Measurements from ENCODE around the gene PHACTR4.

PHACTR4 gene

GRCh38 chr1:28450561-28450960, 81.0 kb downstream of the PHACTR4 start:
- Histone ChIP-seq H3K4me3 (ENCODE audit: insufficient read depth, low read length, poor library complexity, severe bottlenecking) (no peak overlapping the region), H4K20me1 (ENCODE audit: low read depth, low read length) (no peaks in the 10 kb centered on the region), H3K9ac (ENCODE audit: low read length) (no peak overlapping the region), H3K36me3 (ENCODE audit: low read length) (no peaks in the 10 kb centered on the region), H3K27ac (ENCODE audit: low read depth, low read length) (no peak overlapping the region), H2AFZ (ENCODE audit: low read depth, low read length, severe bottlenecking) (no peak overlapping the region), H3F3A (ENCODE audit: insufficient read depth) (no peaks in the 10 kb centered on the region), H3K9me3 (ENCODE audit: insufficient read depth, low read length) (no peaks in the 10 kb centered on the region), H3K27me3 (ENCODE audit: low read length) (no peaks in the 10 kb centered on the region), H3K79me2 (ENCODE audit: insufficient read depth, low read length) (peaks cover 3% of the 10 kb centered on the region; the same call in 1 of the 2 replicates), H3K4me2 (ENCODE audit: low read depth, low read length, poor library complexity, severe bottlenecking) (no peak overlapping the region), H3K9me2 (replicated peaks; ENCODE audit: insufficient read depth, low read length) (no peaks in the 10 kb centered on the region)
- TF ChIP-seq EZH2phosphoT487 (conservative IDR thresholded peaks at IDR 0.05; ENCODE audit: low read length) (no peak), CTCF (IDR thresholded peaks at IDR 0.05; ENCODE audit: insufficient read depth, low read length, poor library complexity, severe bottlenecking) (no peak)

GRCh38 chr1:28451011-28451410, 81.5 kb downstream of the PHACTR4 start:
- H3K4me3 ChIP-seq (ENCODE audit: insufficient read depth, low read length, poor library complexity, severe bottlenecking), result no peak overlapping the region
- no peak overlapping the region for H2AFZ ChIP-seq (ENCODE audit: low read depth, low read length, severe bottlenecking)
- no peaks in the 10 kb centered on the region for H3F3A ChIP-seq (ENCODE audit: insufficient read depth)
- H3K27ac ChIP-seq (ENCODE audit: low read depth, low read length), result no peak overlapping the region
- H3K9me3 ChIP-seq (ENCODE audit: insufficient read depth, low read length), result no peaks in the 10 kb centered on the region
- no peaks in the 10 kb centered on the region for H3K27me3 ChIP-seq (ENCODE audit: low read length)
- H3K36me3 ChIP-seq (ENCODE audit: low read length), result no peaks in the 10 kb centered on the region
- H4K20me1 ChIP-seq (ENCODE audit: low read depth, low read length), result no peaks in the 10 kb centered on the region
- peaks cover 3% of the 10 kb centered on the region; the same call in 1 of the 2 replicates for H3K79me2 ChIP-seq (ENCODE audit: insufficient read depth, low read length)
- H3K9me2 ChIP-seq (replicated peaks; ENCODE audit: insufficient read depth, low read length), result no peaks in the 10 kb centered on the region
- H3K4me2 ChIP-seq (ENCODE audit: low read depth, low read length, poor library complexity, severe bottlenecking), result no peak overlapping the region
- no peak overlapping the region for H3K9ac ChIP-seq (ENCODE audit: low read length)
- TF ChIP-seq CTCF (IDR thresholded peaks at IDR 0.05; ENCODE audit: insufficient read depth, low read length, poor library complexity, severe bottlenecking) (no peak), EZH2phosphoT487 (conservative IDR thresholded peaks at IDR 0.05; ENCODE audit: low read length) (no peak)

- H3K79me2 ChIP-seq (ENCODE audit: insufficient read depth, low read length), result peaks cover 3% of the 10 kb centered on the region; the same call in 1 of the 2 replicates
- H3K36me3 ChIP-seq (ENCODE audit: low read length), result peaks cover 5% of the 10 kb centered on the region; the same call in 1 of the 2 replicates
- no peak overlapping the region for H3K9ac ChIP-seq (ENCODE audit: low read length)
- H3K27me3 ChIP-seq (ENCODE audit: low read length), result no peaks in the 10 kb centered on the region
- no peak for TF ChIP-seq EZH2phosphoT487 (conservative IDR thresholded peaks at IDR 0.05; ENCODE audit: low read length)
- TF ChIP-seq CTCF (IDR thresholded peaks at IDR 0.05; ENCODE audit: insufficient read depth, low read length, poor library complexity, severe bottlenecking), result no peak
- no peak overlapping the region for H3K27ac ChIP-seq (ENCODE audit: low read depth, low read length)
- H2AFZ ChIP-seq (ENCODE audit: low read depth, low read length, severe bottlenecking), result no peak overlapping the region
- H3K9me3 ChIP-seq (ENCODE audit: insufficient read depth, low read length), result no peaks in the 10 kb centered on the region
- no peaks in the 10 kb centered on the region for H3F3A ChIP-seq (ENCODE audit: insufficient read depth)
- no peaks in the 10 kb centered on the region for H4K20me1 ChIP-seq (ENCODE audit: low read depth, low read length)
- no peaks in the 10 kb centered on the region for H3K9me2 ChIP-seq (replicated peaks; ENCODE audit: insufficient read depth, low read length)
- no peak overlapping the region for H3K4me2 ChIP-seq (ENCODE audit: low read depth, low read length, poor library complexity, severe bottlenecking)
- H3K4me3 ChIP-seq (ENCODE audit: insufficient read depth, low read length, poor library complexity, severe bottlenecking), result no peak overlapping the region
Measured at GRCh38 chr1:28456078-28456477, 86.5 kb downstream of the PHACTR4 start.

Measured in SU-DHL-6 (cell line).